DND-41 (cell line): ENCODE data around the gene SEPTIN5.

ENCODE experiments used
- CTCF ChIP-seq: IDR thresholded peaks from 2 replicates; pipeline ENCODE4 v1.5.1; 2012; ENCODE audit warnings: borderline replicate concordance, low read length, moderate library complexity, mild to moderate bottlenecking; ENCODE audit not compliant: poor library complexity, severe bottlenecking; ENCODE audit errors: extremely low read depth
- EZH2 ChIP-seq: IDR thresholded peaks from 3 replicates; pipeline ENCODE4 v1.6.1; 2012; ENCODE audit warnings: borderline replicate concordance, low read depth, mild to moderate bottlenecking, moderate library complexity, low read length, inconsistent platforms; ENCODE audit not compliant: severe bottlenecking

- TF ChIP-seq CTCF (no peak), EZH2 (no peak)
Observed at GRCh38 chr22:19760058-19760950, 46.0 kb downstream of the SEPTIN5 start, which contains the start of gene TBX1.
